Subcutaneous abdominal adipose tissue (tissue), 5 donors: Measurements from ENCODE around the gene SERPINB1.

ENCODE experiments used
- H3K27ac ChIP-seq: one replicate; pipeline ENCODE4 v1.7.0; 2013; ENCODE audit warnings: low read depth, mild to moderate bottlenecking, inconsistent platforms, low read length, moderate library complexity
- H3K27me3 ChIP-seq, 5 donors: one replicate each; pipeline ENCODE4 v1.7.0; 2013; ENCODE audit warnings: low read length in 5 of 5, inconsistent platforms in 1 of 5; ENCODE audit not compliant: control insufficient read depth in 5 of 5, insufficient read depth in 4 of 5
- H3K36me3 ChIP-seq, 5 donors: one replicate each; pipeline ENCODE4 v1.7.0; 2013; ENCODE audit warnings: low read length in 5 of 5; ENCODE audit not compliant: control insufficient read depth in 5 of 5, insufficient read depth in 5 of 5
- H3K4me1 ChIP-seq, 5 donors: one replicate each; pipeline ENCODE4 v1.7.0; 2013; ENCODE audit warnings: low read length in 5 of 5, mild to moderate bottlenecking in 3 of 5, moderate library complexity in 1 of 5; ENCODE audit not compliant: control insufficient read depth in 5 of 5, insufficient read depth in 5 of 5
- H3K4me3 ChIP-seq, 5 donors: one replicate each; pipeline ENCODE4 v1.7.0; 2013; ENCODE audit warnings: low read length in 5 of 5, low read depth in 1 of 5
- H3K9ac ChIP-seq, 5 donors: one replicate each; pipeline ENCODE4 v1.7.0; 2013; ENCODE audit warnings: low read length in 5 of 5, mild to moderate bottlenecking in 4 of 5, moderate library complexity in 3 of 5
- H3K9me3 ChIP-seq, 5 donors: one replicate each; pipeline ENCODE4 v1.7.0; 2013; ENCODE audit warnings: low read length in 5 of 5; ENCODE audit not compliant: control insufficient read depth in 5 of 5
- donor health status: healthy.
- donor health status: healthy.
- donor health status: healthy.
- donor health status: healthy.
- donor health status: healthy.

Gene SERPINB1

GRCh38 chr6:2796861-2797260 lies 44.8 kb downstream of the SERPINB1 start:
- H3K4me1 ChIP-seq, result peaks cover 0 to 4% (median 0%) of the 10 kb centered on the region in 5 donors
- H3K27me3 ChIP-seq, result no peaks in the 10 kb centered on the region
- H3K4me3 ChIP-seq, result no peak overlapping the region
- no peak overlapping the region for H3K27ac ChIP-seq
- H3K9me3 ChIP-seq, result no peaks in the 10 kb centered on the region
- no peaks in the 10 kb centered on the region for H3K36me3 ChIP-seq
- H3K9ac ChIP-seq, result no peak overlapping the region

GRCh38 chr6:2795956-2796355 lies 45.7 kb downstream of the SERPINB1 start:
- H3K36me3 ChIP-seq, result no peaks in the 10 kb centered on the region
- no peak overlapping the region for H3K4me3 ChIP-seq
- peaks cover under 1 to 8% (median 4%) of the 10 kb centered on the region in 5 donors for H3K4me1 ChIP-seq
- H3K9me3 ChIP-seq, result no peaks in the 10 kb centered on the region
- no peak overlapping the region for H3K9ac ChIP-seq
- H3K27me3 ChIP-seq, result no peaks in the 10 kb centered on the region
- no peak overlapping the region for H3K27ac ChIP-seq

- H3K27ac ChIP-seq, result no peak overlapping the region
- H3K4me1 ChIP-seq, result peaks cover 4 to 12% (median 8%) of the 10 kb centered on the region in 5 donors
- H3K36me3 ChIP-seq, result no peaks in the 10 kb centered on the region
- H3K9ac ChIP-seq, result no peak overlapping the region
- H3K4me3 ChIP-seq, result no peak overlapping the region
- H3K27me3 ChIP-seq, result no peaks in the 10 kb centered on the region
- no peaks in the 10 kb centered on the region for H3K9me3 ChIP-seq
Measured at GRCh38 chr6:2795162-2795561, 46.5 kb downstream of the SERPINB1 start.

- Histone ChIP-seq H3K4me1 (peaks cover 4 to 12% (median 8%) of the 10 kb centered on the region in 5 donors), H3K9me3 (no peaks in the 10 kb centered on the region), H3K36me3 (no peaks in the 10 kb centered on the region), H3K27ac (no peak overlapping the region), H3K9ac (no peak overlapping the region), H3K4me3 (no peak overlapping the region), H3K27me3 (no peaks in the 10 kb centered on the region)
Measured at GRCh38 chr6:2794171-2794730, 47.4 kb downstream of the SERPINB1 start.

GRCh38 chr6:2793534-2794151 lies 48.0 kb downstream of the SERPINB1 start:
- Histone ChIP-seq H3K4me1 (peaks cover 4 to 12% (median 8%) of the 10 kb centered on the region in 5 donors), H3K27ac (no peak overlapping the region), H3K27me3 (no peaks in the 10 kb centered on the region), H3K4me3 (no peak overlapping the region), H3K9ac (no peak overlapping the region), H3K36me3 (no peaks in the 10 kb centered on the region), H3K9me3 (no peaks in the 10 kb centered on the region)

GRCh38 chr6:2792330-2793110 lies 49.1 kb downstream of the SERPINB1 start:
- no peak overlapping the region for H3K4me3 ChIP-seq
- H3K9ac ChIP-seq, result no peak overlapping the region
- no peaks in the 10 kb centered on the region for H3K27me3 ChIP-seq
- no peaks in the 10 kb centered on the region for H3K9me3 ChIP-seq
- no peak overlapping the region for H3K27ac ChIP-seq
- H3K4me1 ChIP-seq, result peaks cover 4 to 12% (median 8%) of the 10 kb centered on the region in 5 donors
- peaks cover 0 to 6% (median 4%) of the 10 kb centered on the region in 5 donors for H3K36me3 ChIP-seq

GRCh38 chr6:2791450-2791974 lies 50.2 kb downstream of the SERPINB1 start:
- no peak overlapping the region for H3K4me3 ChIP-seq
- peaks cover 0 to 7% (median 5%) of the 10 kb centered on the region in 5 donors for H3K36me3 ChIP-seq
- peaks cover 4 to 12% (median 8%) of the 10 kb centered on the region in 5 donors for H3K4me1 ChIP-seq
- H3K9me3 ChIP-seq, result no peaks in the 10 kb centered on the region
- peak overlapping the region in 1 of 5 donors; percentile 48 for H3K9ac ChIP-seq
- H3K27ac ChIP-seq, result peak overlapping the region; percentile 55
- H3K27me3 ChIP-seq, result no peaks in the 10 kb centered on the region

- Histone ChIP-seq H3K4me3 (peak overlapping the region in 1 of 5 donors; percentile 11), H3K4me1 (peaks cover 4 to 12% (median 8%) of the 10 kb centered on the region in 5 donors), H3K27ac (peak overlapping the region; percentile 55), H3K27me3 (no peaks in the 10 kb centered on the region), H3K9me3 (no peaks in the 10 kb centered on the region), H3K36me3 (peaks cover 0 to 13% (median 12%) of the 10 kb centered on the region in 5 donors), H3K9ac (peak overlapping the region in 3 of 5 donors; percentile 19 to 56 (median 43))
Measured at GRCh38 chr6:2790588-2791449, 50.8 kb downstream of the SERPINB1 start.

GRCh38 chr6:2786269-2786668 lies 55.4 kb downstream of the SERPINB1 start:
- Histone ChIP-seq H3K4me3 (no peak overlapping the region), H3K9ac (no peak overlapping the region), H3K4me1 (peaks cover 4 to 7% (median 6%) of the 10 kb centered on the region in 5 donors), H3K36me3 (peaks cover 0 to 47% (median 43%) of the 10 kb centered on the region in 5 donors), H3K27me3 (no peaks in the 10 kb centered on the region), H3K9me3 (no peaks in the 10 kb centered on the region), H3K27ac (no peak overlapping the region)
